Measurements from ENCODE around the gene TACO1.

The TACO1 gene

DNA sequence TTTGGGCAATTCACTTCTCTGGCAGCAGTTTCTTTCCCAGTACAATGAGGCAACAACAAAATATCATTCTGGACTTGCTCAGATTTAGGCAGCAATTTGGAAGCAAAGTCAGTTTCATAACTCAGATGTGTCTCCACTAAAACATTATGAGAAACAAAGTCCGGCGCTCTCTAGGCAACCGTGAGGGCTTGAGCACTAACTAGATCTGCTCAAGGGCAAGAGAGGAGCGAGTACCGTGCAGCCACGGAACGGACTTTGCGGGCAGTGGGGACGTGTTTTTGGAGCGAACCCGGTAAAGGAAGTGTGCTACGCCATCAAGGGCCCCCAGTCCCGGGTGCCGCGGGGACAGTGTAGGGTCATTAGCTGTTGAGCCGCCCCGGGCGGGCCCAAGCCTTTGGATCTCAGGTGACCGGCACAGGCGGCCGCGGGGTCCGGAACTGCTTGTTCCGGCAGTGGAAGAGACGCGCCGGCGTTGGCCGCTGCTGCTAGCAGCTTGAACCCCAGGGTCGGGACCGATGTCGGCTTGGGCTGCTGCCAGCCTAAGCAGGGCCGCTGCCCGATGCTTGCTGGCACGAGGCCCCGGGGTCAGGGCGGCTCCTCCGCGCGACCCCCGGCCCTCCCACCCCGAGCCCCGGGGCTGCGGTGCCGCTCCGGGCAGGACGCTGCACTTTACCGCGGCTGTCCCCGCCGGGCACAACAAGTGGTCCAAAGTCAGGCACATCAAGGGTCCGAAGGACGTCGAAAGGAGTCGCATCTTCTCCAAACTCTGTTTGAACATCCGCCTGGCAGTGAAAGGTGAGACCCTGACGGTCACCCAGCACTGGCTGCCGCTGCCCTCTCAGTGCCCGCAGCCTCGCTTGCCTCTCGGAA, at the start of gene TACO1:
Gene TACO1 (plus strand): TSS at position 327 of the 870 bp plus-strand sequence. CDS start 189 bp downstream, at position 516.
- in situ Hi-C loops (cut with MboI; ENCODE audit: low sequenced_read_pairs), result no loop called here

- in situ Hi-C loops (cut with MboI; ENCODE audit: low sequenced_read_pairs), result no loop called here
These were observed 48.5 kb upstream of the TACO1 start for GRCh38 chr17:63552211-63552610.

GRCh38 chr17:63555500-63556156, 45.1 kb upstream of the TACO1 start:
- in situ Hi-C loops (cut with MboI; ENCODE audit: low sequenced_read_pairs), result no loop called here

DNA sequence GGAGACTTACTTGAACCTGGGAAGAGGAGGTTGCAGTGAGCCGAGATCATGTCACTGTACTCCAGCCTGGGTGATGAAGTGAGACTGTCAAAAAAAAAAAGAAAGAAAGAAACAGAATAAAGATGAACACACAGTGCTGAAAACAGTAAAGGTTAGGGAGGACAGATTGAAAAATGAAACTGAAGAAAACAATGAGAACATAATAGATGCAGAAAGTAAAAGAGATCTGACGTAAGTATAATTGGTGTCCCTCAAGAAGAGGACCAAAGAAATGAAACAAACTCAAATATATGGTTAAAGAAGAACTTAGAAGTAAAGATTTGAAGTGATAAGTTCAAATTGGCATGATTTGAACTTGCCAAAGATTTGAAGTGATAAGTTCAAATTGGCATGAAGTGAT, 43.3 kb upstream of the TACO1 start:
- in situ Hi-C loops (cut with MboI; ENCODE audit: low sequenced_read_pairs), result no loop called here

- in situ Hi-C loops (cut with MboI; ENCODE audit: low sequenced_read_pairs), result no loop called here
These were observed 42.3 kb upstream of the TACO1 start for GRCh38 chr17:63558441-63558840.

GRCh38 chr17:63561819-63562218, 38.9 kb upstream of the TACO1 start:
- in situ Hi-C loops (cut with MboI; ENCODE audit: low sequenced_read_pairs), result no loop called here

GRCh38 chr17:63563339-63563738, 37.4 kb upstream of the TACO1 start:
- in situ Hi-C loops (cut with MboI; ENCODE audit: low sequenced_read_pairs), result no loop called here

DNA sequence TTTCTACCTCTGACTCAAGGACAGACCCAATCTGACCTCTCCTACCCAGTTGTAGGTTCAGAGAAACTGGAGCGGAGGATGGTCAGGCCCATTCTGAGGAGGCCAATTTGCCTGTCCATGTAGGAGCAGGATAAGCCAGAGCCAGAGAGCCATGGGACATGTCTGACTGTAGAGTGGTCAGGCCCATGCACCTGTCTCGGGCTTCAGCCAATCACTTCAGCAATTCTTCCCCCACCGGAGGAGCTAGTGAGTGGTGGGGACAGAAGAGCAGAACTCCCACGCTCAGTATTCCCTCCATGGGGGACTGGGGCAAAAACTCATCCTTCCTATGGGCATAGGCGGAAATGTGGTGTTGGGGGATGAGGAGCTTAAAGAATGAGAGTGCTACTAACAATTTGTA, 36.1 kb upstream of the TACO1 start:
- in situ Hi-C loops (cut with MboI; ENCODE audit: low sequenced_read_pairs), result no loop called here

GRCh38 chr17:63567229-63567628, 33.5 kb upstream of the TACO1 start:
- in situ Hi-C loops (cut with MboI; ENCODE audit: low sequenced_read_pairs), result no loop called here

DNA sequence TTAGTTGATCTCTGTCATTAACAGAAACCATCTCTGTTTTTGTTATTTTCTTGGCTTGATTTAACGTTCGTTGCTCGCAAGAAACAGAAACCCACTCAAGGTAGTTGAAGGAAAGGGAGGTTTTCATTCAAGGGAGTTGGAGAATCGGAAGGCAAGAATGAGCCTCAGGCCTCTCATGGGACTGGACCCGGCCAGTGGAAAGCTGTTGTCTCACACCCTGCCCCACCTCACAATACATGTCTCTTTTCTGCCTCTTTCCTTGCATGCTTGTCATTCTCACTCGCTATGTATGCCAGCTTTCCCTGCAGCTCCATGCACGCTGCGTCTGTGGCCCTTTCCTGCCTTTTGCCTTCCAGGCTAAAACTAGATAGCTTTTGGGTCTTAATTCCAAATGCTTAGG, 32.1 kb upstream of the TACO1 start:
- in situ Hi-C loops (cut with MboI; ENCODE audit: low sequenced_read_pairs), result no loop called here

DNA sequence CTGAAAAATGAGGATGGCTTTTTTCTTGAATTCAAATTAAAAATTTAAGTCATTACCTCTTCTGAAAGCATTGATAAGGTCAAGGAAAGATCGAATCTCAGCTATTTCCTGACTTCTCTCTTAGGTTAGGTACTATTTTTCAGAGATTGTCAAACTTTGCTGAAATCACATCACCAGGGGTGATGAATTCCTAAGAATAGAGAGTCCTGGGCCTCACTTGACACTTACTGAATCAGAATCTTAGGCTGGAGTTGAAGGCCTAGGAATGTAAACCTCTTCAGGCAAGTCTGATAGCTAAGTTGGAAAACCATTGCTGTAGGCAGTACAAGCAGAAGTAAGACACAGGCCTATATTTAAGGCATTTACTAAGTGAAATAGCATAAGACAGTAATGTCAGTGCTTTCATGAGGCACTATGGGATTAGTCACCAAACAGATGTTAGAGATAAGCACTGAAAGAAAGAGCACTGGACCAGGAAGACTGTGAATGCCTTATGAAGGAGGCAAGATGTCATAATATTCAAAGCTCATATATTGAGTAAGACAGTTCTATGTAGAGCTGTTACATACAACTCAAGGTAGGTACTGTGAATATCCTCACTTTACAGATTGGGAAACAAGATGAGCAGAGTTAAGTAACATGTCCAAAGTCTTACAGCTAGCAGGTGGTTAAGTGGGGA, 28.9 kb upstream of the TACO1 start:
- in situ Hi-C loops (cut with MboI; ENCODE audit: low sequenced_read_pairs), result no loop called here

DNA sequence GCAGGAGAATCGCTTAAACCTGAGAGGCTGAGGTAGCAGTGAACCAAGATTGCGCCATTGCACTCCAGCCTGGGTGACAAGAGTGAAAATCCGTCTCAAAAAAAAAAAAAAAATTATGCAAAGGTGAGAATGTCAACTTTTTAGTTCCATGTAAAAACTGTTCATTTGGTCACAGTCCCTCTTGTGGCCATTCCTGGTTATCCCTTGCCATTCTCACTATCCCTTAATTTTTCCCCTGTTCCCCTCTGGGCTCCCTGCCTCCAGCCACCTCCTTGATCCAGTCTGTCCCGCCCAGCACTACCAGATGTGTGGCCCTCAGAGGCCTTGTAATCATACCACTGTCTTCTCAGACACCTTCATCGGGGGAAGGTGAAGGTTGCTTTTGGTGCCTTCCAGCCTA, 27.1 kb upstream of the TACO1 start:
- in situ Hi-C loops (cut with MboI; ENCODE audit: low sequenced_read_pairs), result no loop called here

DNA sequence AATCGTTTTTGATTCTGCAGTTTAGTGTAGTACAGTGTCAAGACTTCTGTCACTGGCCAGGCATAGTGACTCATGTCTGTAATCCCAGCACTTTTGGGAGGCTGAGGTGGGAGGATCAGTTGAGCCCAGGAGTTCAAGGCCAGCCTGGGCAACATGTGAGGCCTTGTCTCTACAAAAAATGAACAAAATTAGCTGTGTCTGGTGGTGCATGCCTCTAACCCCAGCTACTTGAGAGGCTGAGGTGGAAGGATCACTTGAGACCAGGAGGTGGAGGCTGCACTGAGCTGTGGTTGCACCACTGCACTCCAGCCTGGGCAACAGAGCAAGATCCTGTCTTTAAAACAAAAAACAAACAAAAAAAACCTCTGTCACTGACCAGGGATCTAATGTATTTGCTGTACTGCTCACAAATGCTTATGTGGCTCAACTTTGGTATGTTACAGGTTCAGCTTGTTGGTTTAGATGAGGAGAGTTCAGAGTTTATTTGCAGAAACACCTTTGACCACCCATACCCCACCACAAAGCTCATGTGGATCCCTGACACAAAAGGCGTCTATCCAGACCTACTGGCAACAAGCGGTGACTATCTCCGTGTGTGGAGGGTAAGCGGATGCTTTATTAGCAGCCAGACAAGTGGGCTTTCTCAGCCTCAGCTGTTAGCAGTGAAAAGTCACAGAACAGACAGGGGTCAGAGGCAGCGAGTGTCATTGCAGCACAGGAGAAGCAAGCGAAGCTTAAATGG, 22.5 kb upstream of the TACO1 start:
- in situ Hi-C loops (cut with MboI; ENCODE audit: low sequenced_read_pairs), result no loop called here

DNA sequence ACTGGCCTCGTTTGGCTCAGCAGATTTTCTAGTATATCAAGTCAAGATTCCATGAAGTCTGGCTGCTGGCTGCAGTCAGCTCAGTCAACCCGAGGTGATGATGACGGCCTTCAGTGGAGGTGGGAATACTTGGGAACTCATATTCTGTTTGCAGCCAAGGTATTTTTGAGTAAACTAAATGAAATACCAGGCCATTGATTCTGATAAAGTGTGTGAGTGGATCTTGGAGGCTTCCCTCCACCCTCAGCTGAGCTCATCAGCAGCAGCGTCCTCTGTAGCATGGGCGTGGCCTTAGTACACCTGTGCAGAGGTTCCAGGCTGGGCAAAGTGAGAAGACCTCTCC, 22.0 kb upstream of the TACO1 start:
- in situ Hi-C loops (cut with MboI; ENCODE audit: low sequenced_read_pairs), result no loop called here

- in situ Hi-C loops (cut with MboI; ENCODE audit: low sequenced_read_pairs), result no loop called here
These were observed 21.1 kb upstream of the TACO1 start for GRCh38 chr17:63579633-63580032.

- in situ Hi-C loops (cut with MboI; ENCODE audit: low sequenced_read_pairs), result no loop called here
These were observed 12.9 kb upstream of the TACO1 start for GRCh38 chr17:63587770-63588169.

DNA sequence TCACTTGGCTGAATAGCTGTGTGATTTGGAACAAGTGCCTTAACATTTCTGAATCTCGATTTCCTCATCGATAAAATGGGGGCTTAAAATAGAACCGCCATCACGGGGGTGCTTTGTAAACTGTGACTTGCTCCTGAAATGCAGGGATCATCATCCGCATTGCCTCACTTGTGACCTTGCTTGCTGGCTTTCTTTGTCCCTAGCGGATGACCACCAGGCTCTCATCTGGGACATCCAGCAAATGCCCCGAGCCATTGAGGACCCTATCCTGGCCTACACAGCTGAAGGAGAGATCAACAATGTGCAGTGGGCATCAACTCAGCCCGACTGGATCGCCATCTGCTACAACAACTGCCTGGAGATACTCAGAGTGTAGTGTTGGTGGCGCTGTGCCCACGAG, 11.9 kb upstream of the TACO1 start:
- in situ Hi-C loops (cut with MboI; ENCODE audit: low sequenced_read_pairs), result no loop called here

DNA sequence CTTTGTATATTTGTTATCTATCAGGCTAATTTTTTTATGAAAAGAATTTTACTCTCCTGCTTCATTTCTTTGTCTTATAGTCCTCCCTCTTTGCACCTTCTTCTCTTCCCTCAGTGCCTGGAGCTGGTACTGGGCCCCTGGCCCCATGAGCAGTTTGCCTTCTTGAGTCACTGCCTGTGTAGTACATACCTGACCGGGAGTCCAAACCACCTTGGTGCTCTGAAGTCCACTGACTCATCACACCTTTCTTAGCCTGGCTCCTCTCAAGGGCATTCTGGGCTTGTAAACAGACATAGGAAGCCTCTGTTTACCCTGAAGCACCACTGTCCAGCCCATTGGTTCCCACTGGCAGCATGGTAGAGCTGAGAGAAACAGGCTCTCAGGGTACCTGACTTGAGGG, 11.0 kb upstream of the TACO1 start:
- in situ Hi-C loops (cut with MboI; ENCODE audit: low sequenced_read_pairs), result no loop called here

GRCh38 chr17:63592797-63593196, 7.9 kb upstream of the TACO1 start:
- in situ Hi-C loops (cut with MboI; ENCODE audit: low sequenced_read_pairs), result no loop called here

- in situ Hi-C loops (cut with MboI; ENCODE audit: low sequenced_read_pairs), result no loop called here
These were observed 5.6 kb upstream of the TACO1 start for GRCh38 chr17:63595132-63595531.

GRCh38 chr17:63596856-63597586, 3.7 kb upstream of the TACO1 start:
- in situ Hi-C loops (cut with MboI; ENCODE audit: low sequenced_read_pairs), result no loop called here
